ENCODE results near the gene PAPLN.

The PAPLN gene

DNA sequence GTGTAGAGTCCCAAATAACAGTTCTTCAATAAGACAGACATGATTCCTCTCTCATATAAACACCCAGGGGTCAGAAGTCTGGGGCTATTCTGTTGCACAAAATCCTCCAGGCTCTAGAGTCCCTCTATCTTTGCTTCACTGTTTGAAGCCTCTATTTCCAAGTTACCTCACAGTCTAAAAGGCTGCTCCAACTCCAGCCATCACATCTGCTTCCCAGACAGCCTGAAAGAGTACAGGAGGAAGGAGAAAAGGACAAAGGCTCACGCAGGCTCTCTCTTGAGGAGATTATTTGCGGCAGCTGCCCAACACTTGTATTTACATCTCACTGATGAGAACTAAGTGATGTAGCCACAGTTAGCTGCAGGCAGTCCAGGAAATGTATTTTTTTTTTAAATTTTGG, 6.4 kb downstream of the PAPLN start:
- H3K27me3 ChIP-seq (ENCODE audit: low read length): no peaks in the 10 kb centered on the region
- no peaks in the 10 kb centered on the region for H3K79me2 ChIP-seq (ENCODE audit: insufficient read depth, low read length)
- H3K27ac ChIP-seq (ENCODE audit: low read depth, low read length): no peak overlapping the region
- peaks cover 11% of the 10 kb centered on the region for H3F3A ChIP-seq (ENCODE audit: insufficient read depth)
- no peaks in the 10 kb centered on the region for H4K20me1 ChIP-seq (ENCODE audit: low read depth, low read length)
- H3K9ac ChIP-seq (ENCODE audit: low read length): no peak overlapping the region
- TF ChIP-seq, protein P1, sequence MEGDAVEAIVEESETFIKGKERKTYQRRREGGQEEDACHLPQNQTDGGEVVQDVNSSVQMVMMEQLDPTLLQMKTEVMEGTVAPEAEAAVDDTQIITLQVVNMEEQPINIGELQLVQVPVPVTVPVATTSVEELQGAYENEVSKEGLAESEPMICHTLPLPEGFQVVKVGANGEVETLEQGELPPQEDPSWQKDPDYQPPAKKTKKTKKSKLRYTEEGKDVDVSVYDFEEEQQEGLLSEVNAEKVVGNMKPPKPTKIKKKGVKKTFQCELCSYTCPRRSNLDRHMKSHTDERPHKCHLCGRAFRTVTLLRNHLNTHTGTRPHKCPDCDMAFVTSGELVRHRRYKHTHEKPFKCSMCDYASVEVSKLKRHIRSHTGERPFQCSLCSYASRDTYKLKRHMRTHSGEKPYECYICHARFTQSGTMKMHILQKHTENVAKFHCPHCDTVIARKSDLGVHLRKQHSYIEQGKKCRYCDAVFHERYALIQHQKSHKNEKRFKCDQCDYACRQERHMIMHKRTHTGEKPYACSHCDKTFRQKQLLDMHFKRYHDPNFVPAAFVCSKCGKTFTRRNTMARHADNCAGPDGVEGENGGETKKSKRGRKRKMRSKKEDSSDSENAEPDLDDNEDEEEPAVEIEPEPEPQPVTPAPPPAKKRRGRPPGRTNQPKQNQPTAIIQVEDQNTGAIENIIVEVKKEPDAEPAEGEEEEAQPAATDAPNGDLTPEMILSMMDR (IDR thresholded peaks at IDR 0.05; ENCODE audit: insufficient read depth, low read length, poor library complexity, severe bottlenecking): no peak
- no peak for TF ChIP-seq EZH2phosphoT487 (conservative IDR thresholded peaks at IDR 0.05; ENCODE audit: low read length)
- H3K4me2 ChIP-seq (ENCODE audit: low read depth, low read length, poor library complexity, severe bottlenecking): no peak overlapping the region
- H3K9me3 ChIP-seq (ENCODE audit: insufficient read depth, low read length): no peaks in the 10 kb centered on the region
- no peaks in the 10 kb centered on the region for H3K9me2 ChIP-seq (replicated peaks; ENCODE audit: insufficient read depth, low read length)
- no peak overlapping the region for H3K4me3 ChIP-seq (ENCODE audit: insufficient read depth, low read length, poor library complexity, severe bottlenecking)
- no peaks in the 10 kb centered on the region for H3K36me3 ChIP-seq (ENCODE audit: low read length)
- H2AFZ ChIP-seq (ENCODE audit: low read depth, low read length, severe bottlenecking): no peak overlapping the region

DNA sequence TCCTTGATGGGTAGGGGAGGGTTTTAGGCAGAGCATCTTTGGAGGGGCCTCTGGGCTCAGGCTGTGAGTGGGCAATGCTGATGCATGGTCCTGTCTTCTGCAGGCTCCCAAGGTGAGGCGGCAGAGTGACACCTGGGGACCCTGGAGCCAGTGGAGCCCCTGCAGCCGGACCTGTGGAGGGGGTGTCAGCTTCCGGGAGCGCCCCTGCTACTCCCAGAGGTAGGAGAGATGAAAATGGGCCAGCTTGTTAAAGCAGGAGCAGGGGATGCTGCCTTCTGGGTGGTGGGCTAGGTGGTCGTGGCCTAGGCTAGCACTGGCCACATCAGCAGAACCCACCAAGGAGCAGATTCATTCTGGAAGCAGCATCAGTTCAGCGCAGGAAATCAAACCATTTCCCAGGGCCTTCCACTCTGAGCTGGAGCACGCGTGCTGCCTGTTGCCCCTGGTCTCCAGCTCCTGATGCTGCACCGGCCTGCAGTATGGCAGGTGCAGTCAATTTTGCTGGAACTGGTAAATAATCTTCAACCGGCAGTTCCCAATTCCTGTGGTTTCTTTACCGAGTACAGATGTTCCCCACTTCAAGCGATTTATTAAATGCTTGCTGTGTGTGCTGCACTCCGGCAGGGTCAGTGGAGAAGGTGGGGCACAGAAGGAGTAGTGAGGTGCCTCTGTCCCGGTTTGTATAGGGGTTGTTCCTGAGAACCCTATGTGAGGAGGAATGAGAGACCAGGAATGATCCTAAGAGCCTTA, 7.4 kb downstream of the PAPLN start:
- Histone ChIP-seq H3F3A (ENCODE audit: insufficient read depth) (peaks cover 11% of the 10 kb centered on the region), H3K9me3 (ENCODE audit: insufficient read depth, low read length) (no peaks in the 10 kb centered on the region), H3K27me3 (ENCODE audit: low read length) (no peaks in the 10 kb centered on the region), H3K9ac (ENCODE audit: low read length) (no peak overlapping the region), H3K36me3 (ENCODE audit: low read length) (no peaks in the 10 kb centered on the region), H3K4me3 (ENCODE audit: insufficient read depth, low read length, poor library complexity, severe bottlenecking) (no peak overlapping the region), H2AFZ (ENCODE audit: low read depth, low read length, severe bottlenecking) (no peak overlapping the region), H3K79me2 (ENCODE audit: insufficient read depth, low read length) (no peaks in the 10 kb centered on the region), H3K27ac (ENCODE audit: low read depth, low read length) (no peak overlapping the region), H4K20me1 (ENCODE audit: low read depth, low read length) (no peaks in the 10 kb centered on the region), H3K9me2 (replicated peaks; ENCODE audit: insufficient read depth, low read length) (no peaks in the 10 kb centered on the region), H3K4me2 (ENCODE audit: low read depth, low read length, poor library complexity, severe bottlenecking) (no peak overlapping the region)
- TF ChIP-seq, protein P1 (IDR thresholded peaks at IDR 0.05; ENCODE audit: insufficient read depth, low read length, poor library complexity, severe bottlenecking): no peak
- no peak for TF ChIP-seq EZH2phosphoT487 (conservative IDR thresholded peaks at IDR 0.05; ENCODE audit: low read length)

DNA sequence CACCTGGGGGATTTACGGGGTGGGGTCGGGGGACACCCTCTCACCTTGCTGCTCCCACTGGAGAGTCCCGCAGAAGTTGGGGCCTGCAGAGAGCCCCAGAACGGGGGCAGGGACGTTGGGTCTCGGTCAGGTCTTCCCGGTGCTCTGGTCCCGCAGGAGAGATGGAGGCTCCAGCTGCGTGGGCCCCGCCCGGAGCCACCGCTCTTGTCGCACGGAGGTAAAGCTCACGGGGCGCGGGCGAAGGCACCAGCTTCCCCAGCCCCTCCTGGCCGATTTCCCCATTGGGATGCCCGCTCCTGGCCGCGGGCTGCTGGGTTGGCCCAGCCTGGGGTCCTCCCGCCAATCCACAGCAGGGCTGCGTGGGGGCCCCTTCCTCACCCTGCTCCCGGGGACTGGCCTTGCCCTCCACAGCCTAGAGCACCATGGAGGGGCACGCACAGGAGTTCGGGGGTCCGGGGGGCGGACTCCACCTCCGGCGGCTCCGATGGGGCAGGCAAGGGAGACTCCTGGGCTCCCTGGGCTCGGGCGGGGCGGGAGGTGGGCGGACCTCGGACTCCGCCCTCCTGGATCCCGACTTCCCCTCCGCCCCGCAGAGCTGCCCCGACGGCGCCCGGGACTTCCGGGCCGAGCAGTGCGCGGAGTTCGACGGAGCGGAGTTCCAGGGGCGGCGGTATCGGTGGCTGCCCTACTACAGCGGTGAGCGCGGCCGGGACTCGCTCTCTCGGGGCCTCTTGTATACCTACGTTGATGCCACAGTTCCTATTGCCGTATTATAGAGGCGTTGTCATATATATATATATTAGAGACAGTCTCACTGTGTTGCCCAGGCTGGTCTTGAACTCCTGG, 8.4 kb downstream of the PAPLN start:
- TF ChIP-seq, protein P1 (IDR thresholded peaks at IDR 0.05; ENCODE audit: insufficient read depth, low read length, poor library complexity, severe bottlenecking): no peak
- TF ChIP-seq EZH2phosphoT487 (conservative IDR thresholded peaks at IDR 0.05; ENCODE audit: low read length): no peak
- H3K9me3 ChIP-seq (ENCODE audit: insufficient read depth, low read length): no peaks in the 10 kb centered on the region
- no peaks in the 10 kb centered on the region for H3K79me2 ChIP-seq (ENCODE audit: insufficient read depth, low read length)
- no peak overlapping the region for H3K27ac ChIP-seq (ENCODE audit: low read depth, low read length)
- no peaks in the 10 kb centered on the region for H3K9me2 ChIP-seq (replicated peaks; ENCODE audit: insufficient read depth, low read length)
- peak overlapping the region; percentile 49 for H3K9ac ChIP-seq (ENCODE audit: low read length)
- peaks cover 11% of the 10 kb centered on the region for H3F3A ChIP-seq (ENCODE audit: insufficient read depth)
- H3K36me3 ChIP-seq (ENCODE audit: low read length): no peaks in the 10 kb centered on the region
- H2AFZ ChIP-seq (ENCODE audit: low read depth, low read length, severe bottlenecking): peak overlapping the region; percentile 94
- H3K4me3 ChIP-seq (ENCODE audit: insufficient read depth, low read length, poor library complexity, severe bottlenecking): peak overlapping the region; percentile 47
- peak overlapping the region; percentile 54 for H3K4me2 ChIP-seq (ENCODE audit: low read depth, low read length, poor library complexity, severe bottlenecking)
- H4K20me1 ChIP-seq (ENCODE audit: low read depth, low read length): no peaks in the 10 kb centered on the region
- H3K27me3 ChIP-seq (ENCODE audit: low read length): no peaks in the 10 kb centered on the region

Measured in SU-DHL-6 (cell line).